CD4-positive, alpha-beta T cell (primary cell): ENCODE results near the gene PPIE. TPM values are rescaled to one million over a fixed set of nuclear protein-coding genes. Genes with fewer than 3 reads are reported as not detected.

Experiments used
- ATAC-seq: fragments of 200-7000 bp; cut with Tn5 transposase; one replicate; pipeline ENCODE4 v1.10.0; 2022; ENCODE audit warnings: mild to moderate bottlenecking; ENCODE audit not compliant: poor library complexity
- CTCF ChIA-PET: fragments of 350-600 bp; sonication (Branson Sonifier 250); formaldehyde crosslinking; loops from one replicate; lab custom pipeline; 2021; ENCODE audit warnings: antibody characterized with exemption, inconsistent platforms; lab: Charles Lee
- POLR2A ChIA-PET: fragments of 350-600 bp; sonication (Branson Sonifier 250); formaldehyde crosslinking; loops from one replicate; lab custom pipeline; 2021; ENCODE audit warnings: antibody characterized with exemption, inconsistent platforms; lab: Charles Lee
- DNase-seq, 14 experiments: peaks; one replicate each; pipeline ENCODE4 v3.0.0-alpha.2; 2013 to 2020; ENCODE audit warnings: mixed read lengths in 2 of 14
- H3K27ac ChIP-seq, 2 donors: one replicate each; pipeline versions ENCODE4 v1.5.1 to v1.7.0; 2013; ENCODE audit warnings: low read length in 2 of 2, low read depth in 1 of 2, mild to moderate bottlenecking in 1 of 2
- H3K27me3 ChIP-seq, 2 experiments: 1 replicate in 1 of 2; 2 replicates in 1 of 2; pipeline versions ENCODE4 v1.6.1 to v1.7.0; 2013; ENCODE audit warnings: low read length in 2 of 2, control low read depth in 1 of 2, mild to moderate bottlenecking in 1 of 2, moderate library complexity in 1 of 2; ENCODE audit not compliant: insufficient read depth in 2 of 2, control insufficient read depth in 1 of 2
- H3K36me3 ChIP-seq: one replicate; pipeline ENCODE4 v1.6.1; 2013; ENCODE audit warnings: low read length, control low read depth; ENCODE audit not compliant: insufficient read depth
- H3K4me1 ChIP-seq: one replicate; pipeline ENCODE4 v1.6.1; 2013; ENCODE audit warnings: low read length, control low read depth; ENCODE audit not compliant: insufficient read depth
- H3K4me3 ChIP-seq: one replicate; pipeline ENCODE4 v1.5.1; 2013; ENCODE audit warnings: mild to moderate bottlenecking, low read length, moderate library complexity
- H3K9me3 ChIP-seq, 2 experiments: 1 replicate in 1 of 2; 2 replicates in 1 of 2; pipeline versions ENCODE4 v1.6.1 to v1.7.0; 2013; ENCODE audit warnings: low read length in 2 of 2, mild to moderate bottlenecking in 2 of 2, control low read depth in 1 of 2, moderate library complexity in 1 of 2; ENCODE audit not compliant: control insufficient read depth in 1 of 2, insufficient read depth in 1 of 2
- H3K27ac Mint-ChIP-seq: one replicate; pipeline ENCODE4 v1.8.0; 2020; ENCODE audit warnings: mixed read lengths
- H3K27me3 Mint-ChIP-seq: one replicate; pipeline ENCODE4 v1.8.0; 2021; ENCODE audit warnings: mixed read lengths
- H3K36me3 Mint-ChIP-seq: one replicate; pipeline ENCODE4 v1.8.0; 2021; ENCODE audit warnings: low read depth, mixed read lengths
- H3K4me1 Mint-ChIP-seq: one replicate; pipeline ENCODE4 v1.8.0; 2021; ENCODE audit warnings: low read depth, mixed read lengths
- H3K4me3 Mint-ChIP-seq: one replicate; pipeline ENCODE4 v1.8.0; 2020; ENCODE audit warnings: mild to moderate bottlenecking, mixed read lengths
- H3K9me3 Mint-ChIP-seq: one replicate; pipeline ENCODE4 v1.8.0; 2020; ENCODE audit warnings: mixed read lengths
- intact Hi-C, 2 experiments: fragments of 100-400 bp; cut with DNase I in 1 of 2; cut with micrococcal nuclease in 1 of 2; formaldehyde crosslinking; loops; one replicate each; pipeline versions ENCODE4 v1.15.1 to v1.9.0; 2023 to 2025; cut with DNase I, micrococcal nuclease
- total RNA-seq, 174 experiments: library from RNA in 2 of 174; stranded (reverse) in 2 of 174; gene quantifications; one replicate each; pipeline ENCODE4 v1.2.3 and lab custom pipeline; 2021 to 2026
- TF ChIP-seq, protein P1 (sequence below): fragments of 200-600 bp; IDR thresholded peaks from one replicate; pipeline ENCODE4 v1.8.0; 2022; ENCODE audit warnings: antibody characterized with exemption, mild to moderate bottlenecking

Gene PPIE
- total RNA-seq, 2 experiments from 2014 or later, result 45.0 to 46.7 TPM

DNA sequence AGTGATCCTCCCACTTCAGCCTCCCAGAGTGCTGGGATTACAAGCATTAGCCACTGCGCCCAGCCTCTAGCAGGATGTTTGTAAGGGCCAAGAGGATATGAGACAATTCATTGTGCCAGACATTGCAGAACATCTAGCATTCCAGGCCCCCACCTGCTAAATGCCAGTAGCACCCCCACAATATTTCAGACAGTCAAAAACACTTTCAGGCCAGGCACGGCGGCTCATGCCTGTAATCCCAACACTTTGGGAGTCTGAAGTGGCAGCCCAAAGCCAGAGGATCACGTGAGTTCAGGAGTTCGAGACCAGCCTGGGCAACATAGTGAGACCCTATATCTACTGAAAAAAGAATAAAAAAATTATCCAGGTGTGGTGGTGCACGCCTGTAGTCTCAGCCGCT, 12.9 kb downstream of the PPIE start:
- TF ChIP-seq, protein P1, sequence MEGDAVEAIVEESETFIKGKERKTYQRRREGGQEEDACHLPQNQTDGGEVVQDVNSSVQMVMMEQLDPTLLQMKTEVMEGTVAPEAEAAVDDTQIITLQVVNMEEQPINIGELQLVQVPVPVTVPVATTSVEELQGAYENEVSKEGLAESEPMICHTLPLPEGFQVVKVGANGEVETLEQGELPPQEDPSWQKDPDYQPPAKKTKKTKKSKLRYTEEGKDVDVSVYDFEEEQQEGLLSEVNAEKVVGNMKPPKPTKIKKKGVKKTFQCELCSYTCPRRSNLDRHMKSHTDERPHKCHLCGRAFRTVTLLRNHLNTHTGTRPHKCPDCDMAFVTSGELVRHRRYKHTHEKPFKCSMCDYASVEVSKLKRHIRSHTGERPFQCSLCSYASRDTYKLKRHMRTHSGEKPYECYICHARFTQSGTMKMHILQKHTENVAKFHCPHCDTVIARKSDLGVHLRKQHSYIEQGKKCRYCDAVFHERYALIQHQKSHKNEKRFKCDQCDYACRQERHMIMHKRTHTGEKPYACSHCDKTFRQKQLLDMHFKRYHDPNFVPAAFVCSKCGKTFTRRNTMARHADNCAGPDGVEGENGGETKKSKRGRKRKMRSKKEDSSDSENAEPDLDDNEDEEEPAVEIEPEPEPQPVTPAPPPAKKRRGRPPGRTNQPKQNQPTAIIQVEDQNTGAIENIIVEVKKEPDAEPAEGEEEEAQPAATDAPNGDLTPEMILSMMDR, result no peak
- H3K27ac Mint-ChIP-seq, result no peak overlapping the region
- peaks cover 97% of the 10 kb centered on the region for H3K36me3 Mint-ChIP-seq
- H3K4me1 Mint-ChIP-seq, result peaks cover 5% of the 10 kb centered on the region
- ChIA-PET CTCF (no interaction called here), POLR2A (no interaction called here)
- intact Hi-C loops, result no loop called here
- no peak overlapping the region for H3K4me3 Mint-ChIP-seq
- H3K27me3 Mint-ChIP-seq, result no peaks in the 10 kb centered on the region
- no peak for ATAC-seq
- Histone ChIP-seq H3K36me3 (peaks cover 97% of the 10 kb centered on the region), H3K9me3 (no peaks in the 10 kb centered on the region), H3K27ac (no peak overlapping the region), H3K4me3 (no peak overlapping the region), H3K4me1 (no peaks in the 10 kb centered on the region), H3K27me3 (no peaks in the 10 kb centered on the region)
- H3K9me3 Mint-ChIP-seq, result no peaks in the 10 kb centered on the region
- DNase-seq, result no peak

DNA sequence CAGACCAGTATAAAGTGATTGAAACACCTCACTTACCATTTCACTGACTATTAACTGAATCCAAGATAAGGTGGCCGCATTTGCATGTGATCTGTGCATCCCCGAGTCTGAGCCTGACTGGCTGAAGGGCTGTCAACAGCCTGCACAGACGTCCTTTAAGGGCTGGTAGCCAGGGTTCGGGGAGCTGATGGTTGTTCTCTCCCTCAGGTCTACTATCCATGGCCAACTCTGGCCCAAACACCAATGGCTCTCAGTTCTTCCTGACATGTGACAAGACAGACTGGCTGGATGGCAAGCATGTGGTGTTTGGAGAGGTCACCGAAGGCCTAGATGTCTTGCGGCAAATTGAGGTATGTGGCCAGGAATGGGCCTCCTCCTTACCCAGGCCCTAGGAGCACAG, 14.0 kb downstream of the PPIE start:
- no peak overlapping the region for H3K27ac ChIP-seq
- peaks cover 99% of the 10 kb centered on the region for H3K36me3 ChIP-seq
- H3K27me3 Mint-ChIP-seq, result no peaks in the 10 kb centered on the region
- H3K27ac Mint-ChIP-seq, result no peak overlapping the region
- no peak for ATAC-seq
- H3K36me3 Mint-ChIP-seq, result peaks cover 99% of the 10 kb centered on the region
- ChIA-PET CTCF (no interaction called here), POLR2A (no interaction called here)
- no peaks in the 10 kb centered on the region for H3K9me3 Mint-ChIP-seq
- no peak overlapping the region for H3K4me3 Mint-ChIP-seq
- H3K9me3 ChIP-seq, result no peaks in the 10 kb centered on the region
- no peak overlapping the region for H3K4me3 ChIP-seq
- no peaks in the 10 kb centered on the region for H3K27me3 ChIP-seq
- H3K4me1 ChIP-seq, result no peaks in the 10 kb centered on the region
- no peak for DNase-seq
- intact Hi-C loops, result no loop called here
- no peaks in the 10 kb centered on the region for H3K4me1 Mint-ChIP-seq
- TF ChIP-seq, protein P1, result no peak

DNA sequence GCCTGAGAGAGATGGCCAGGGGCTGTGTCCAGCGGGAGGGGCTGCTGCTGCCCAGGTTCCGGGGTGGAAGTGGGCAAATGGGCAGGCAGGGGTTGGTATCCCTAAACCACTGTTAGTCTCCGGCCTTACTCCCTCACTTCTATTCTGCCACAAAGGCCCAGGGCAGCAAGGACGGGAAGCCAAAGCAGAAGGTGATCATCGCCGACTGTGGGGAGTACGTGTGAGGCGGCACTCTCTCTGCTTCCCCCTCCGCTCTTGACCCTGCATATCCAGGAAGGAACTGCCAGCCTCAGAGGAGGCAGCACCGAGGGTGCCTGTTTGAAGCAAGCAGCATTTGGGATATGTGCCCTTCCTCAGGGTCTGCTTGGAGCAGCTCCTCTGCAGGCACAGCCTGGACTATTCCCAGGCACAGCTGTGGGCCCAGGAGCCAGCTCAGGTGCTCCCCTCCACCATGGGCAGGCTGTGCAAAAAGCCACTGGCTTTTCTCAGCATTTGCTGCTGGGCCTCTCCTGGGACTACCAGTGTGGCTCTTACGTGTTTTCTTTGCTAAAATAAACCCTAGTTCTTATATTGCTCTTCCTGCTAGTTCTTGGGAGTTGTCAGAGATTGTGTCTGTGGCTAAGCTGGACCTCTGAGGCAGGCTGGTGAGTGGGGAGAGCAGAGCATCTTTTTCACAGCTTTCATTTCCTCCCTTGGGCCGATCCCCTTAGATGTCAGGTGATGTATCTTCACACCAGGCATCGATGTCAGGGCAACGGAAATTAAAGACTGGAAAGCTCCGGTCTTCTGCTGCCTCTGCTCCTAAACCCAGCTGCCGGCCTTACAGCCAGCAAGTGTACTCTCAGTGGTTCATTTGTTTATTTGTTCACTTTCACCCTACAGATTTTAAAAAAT, 14.7 kb downstream of the PPIE start:
- H3K27ac ChIP-seq, result no peak overlapping the region
- ATAC-seq (no peak), DNase-seq (no peak)
- H3K36me3 ChIP-seq, result peaks cover 98% of the 10 kb centered on the region
- no peaks in the 10 kb centered on the region for H3K27me3 ChIP-seq
- Mint-ChIP-seq H3K9me3 (no peaks in the 10 kb centered on the region), H3K27ac (no peak overlapping the region), H3K4me1 (no peaks in the 10 kb centered on the region), H3K36me3 (peaks cover 99% of the 10 kb centered on the region), H3K4me3 (no peak overlapping the region), H3K27me3 (no peaks in the 10 kb centered on the region)
- intact Hi-C loops, result no loop called here
- H3K4me1 ChIP-seq, result no peaks in the 10 kb centered on the region
- H3K9me3 ChIP-seq, result no peaks in the 10 kb centered on the region
- POLR2A ChIA-PET, result no interaction called here
- no peak overlapping the region for H3K4me3 ChIP-seq
- CTCF ChIA-PET, result no interaction called here
- TF ChIP-seq, protein P1, result no peak
